NCI-H187 (cell line): ENCODE data around the gene CEL.

ENCODE experiments used
- DNase-seq, 2 experiments: peaks; one replicate each; lab custom pipeline; 2025; lab: John Stamatoyannopoulos, UW

The CEL gene

DNA sequence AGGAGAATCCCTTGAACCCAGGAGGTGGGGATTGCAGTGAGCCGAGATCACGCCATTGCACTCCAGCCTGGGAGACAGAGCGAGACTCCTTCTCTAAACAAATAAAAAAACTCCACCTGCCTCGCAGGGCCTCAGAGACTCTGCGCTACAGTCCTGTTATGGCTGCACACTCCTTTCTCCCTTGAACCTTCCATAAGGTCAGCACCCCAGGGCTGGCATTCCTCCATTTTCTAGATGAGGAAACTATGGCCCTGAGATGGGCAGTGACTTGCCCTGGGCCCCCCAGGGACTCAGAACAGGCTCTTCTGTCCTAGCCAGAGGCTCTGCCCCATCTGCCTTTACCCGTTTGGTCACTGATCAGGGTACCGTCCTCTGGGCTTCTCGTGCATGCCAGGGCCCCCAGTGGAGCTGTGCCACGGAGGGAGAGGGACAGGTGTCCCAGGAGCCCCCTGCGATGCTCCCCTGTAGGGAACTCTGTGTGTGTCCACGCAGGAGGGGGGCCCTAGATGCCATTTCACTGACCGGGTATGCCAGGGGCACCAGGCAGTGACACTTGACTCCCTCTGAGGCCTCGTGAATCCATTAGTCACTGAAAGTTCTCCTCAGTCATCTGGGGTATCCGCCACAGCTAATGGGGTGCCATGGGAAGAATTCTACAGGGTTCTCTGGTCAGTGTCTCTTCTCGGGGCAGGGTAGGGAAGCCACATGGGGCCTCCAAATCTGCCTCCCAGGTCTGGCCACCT, 43.1 kb downstream of the CEL start:
- DNase-seq = no peak

DNA sequence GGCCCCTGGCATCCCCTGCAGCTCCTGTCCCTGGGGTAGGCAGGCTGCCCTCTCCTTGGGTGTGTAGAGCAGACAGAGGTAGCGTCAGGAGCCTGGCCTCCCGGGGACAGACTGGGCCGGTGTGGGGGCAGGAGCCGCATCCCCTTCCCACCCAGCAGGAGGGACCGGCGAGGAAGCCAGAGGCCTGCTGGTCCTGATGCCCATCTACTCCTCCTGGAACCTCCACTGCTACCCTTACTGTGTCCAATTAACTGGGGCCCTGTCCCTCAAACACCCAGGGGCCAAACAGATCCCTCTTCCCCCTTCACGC, 43.6 kb downstream of the CEL start:
- no peak for DNase-seq

DNA sequence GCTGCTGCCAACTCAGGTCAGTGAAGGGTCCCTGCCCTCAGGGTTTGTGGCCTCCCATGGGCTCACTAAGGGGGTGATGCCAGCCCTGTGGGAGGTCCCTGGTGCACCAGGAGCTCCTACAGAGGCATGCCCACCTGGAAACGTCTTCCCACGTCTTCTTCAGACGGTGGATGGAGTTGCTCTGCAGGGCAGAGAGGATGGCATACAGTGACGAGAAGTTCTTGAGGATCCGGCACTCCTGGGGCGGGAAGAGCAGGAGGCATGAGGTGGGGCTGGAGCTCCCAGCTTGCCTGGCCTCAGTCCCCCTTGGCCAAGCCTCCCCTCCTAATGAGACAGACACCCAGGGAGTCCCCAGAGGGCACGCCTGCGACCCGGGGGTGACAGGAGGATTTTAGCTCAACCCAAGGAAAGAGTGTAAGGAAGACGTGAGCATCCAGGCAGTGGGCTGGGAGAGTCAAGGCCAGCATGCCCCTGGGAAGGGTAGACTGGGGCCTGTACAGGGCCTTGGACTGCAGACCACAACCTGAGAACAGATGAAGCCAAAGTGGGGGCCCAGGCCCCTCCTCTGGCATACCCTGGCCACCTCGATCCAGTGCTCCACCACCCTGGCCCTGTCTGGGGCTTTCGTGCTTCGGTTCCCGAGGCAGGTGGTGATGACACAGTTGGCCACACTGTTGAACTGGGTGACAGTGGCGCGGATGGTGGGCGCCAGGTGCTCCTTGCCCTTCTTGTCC, 44.9 kb downstream of the CEL start:
- no peak for DNase-seq

DNA sequence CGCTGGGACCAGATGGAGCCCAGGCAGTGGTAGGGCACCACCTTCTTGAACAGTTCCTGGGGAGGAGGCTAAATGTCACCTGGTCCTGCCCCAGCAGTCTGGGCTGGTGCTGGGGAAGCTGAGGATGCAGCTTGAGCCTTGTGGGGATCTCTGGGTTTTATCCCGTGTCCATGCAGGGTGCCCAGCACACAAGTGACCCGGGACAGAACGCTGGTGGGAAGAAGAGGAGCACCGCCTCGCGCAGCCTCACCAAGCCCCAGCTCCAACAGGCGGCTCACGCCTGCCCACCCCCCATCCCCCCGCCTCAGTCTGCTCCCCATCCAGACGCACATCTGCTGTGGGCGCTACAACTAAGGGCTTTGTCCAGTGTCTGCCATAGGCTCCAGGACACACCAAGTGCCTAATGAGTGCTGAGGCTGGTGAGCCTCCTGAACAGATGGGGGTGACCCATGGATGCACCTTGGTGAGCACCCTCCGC, 45.5 kb downstream of the CEL start:
- no peak for DNase-seq

DNA sequence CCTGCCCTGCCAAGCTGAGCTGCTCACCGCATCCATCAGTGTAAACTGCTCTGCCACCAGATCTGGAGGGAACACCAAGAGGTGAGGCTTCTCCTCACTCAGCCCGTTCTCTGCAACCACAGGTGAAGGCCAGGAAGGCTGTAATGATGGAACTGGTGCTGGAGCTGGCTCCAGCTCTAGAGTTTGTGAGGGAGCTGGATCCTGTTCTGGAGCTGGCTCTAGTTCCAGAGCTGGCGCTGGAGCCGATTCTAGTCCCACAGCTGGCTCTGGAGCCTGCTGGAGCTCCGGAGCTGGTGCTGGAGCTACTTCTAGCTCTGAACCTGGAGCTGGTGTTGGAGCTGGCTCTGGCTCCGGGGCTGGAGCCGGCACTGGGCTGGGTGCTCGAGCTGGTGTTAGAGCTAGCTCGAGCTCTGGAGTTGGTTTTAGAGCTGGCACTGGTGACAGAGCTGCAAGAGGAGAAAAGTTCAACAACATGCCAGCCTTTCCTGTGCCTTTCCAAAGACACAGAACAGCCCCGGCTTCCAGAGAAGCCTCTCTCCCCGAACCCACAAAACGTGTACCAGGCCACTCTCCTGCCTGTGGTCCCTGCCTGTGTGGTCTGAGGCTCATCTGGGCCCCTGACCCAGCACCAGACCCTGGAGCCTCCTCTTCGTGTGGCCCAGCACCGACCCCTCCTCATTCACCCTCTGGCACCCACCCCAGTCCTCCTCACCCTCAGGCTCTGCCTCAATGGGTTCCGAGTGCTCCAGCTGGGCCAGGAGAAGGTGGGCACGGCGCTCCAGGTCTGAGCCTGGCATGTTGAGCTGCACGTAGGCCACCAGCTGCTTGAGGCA, 46.4 kb downstream of the CEL start:
- no peak for DNase-seq

DNA sequence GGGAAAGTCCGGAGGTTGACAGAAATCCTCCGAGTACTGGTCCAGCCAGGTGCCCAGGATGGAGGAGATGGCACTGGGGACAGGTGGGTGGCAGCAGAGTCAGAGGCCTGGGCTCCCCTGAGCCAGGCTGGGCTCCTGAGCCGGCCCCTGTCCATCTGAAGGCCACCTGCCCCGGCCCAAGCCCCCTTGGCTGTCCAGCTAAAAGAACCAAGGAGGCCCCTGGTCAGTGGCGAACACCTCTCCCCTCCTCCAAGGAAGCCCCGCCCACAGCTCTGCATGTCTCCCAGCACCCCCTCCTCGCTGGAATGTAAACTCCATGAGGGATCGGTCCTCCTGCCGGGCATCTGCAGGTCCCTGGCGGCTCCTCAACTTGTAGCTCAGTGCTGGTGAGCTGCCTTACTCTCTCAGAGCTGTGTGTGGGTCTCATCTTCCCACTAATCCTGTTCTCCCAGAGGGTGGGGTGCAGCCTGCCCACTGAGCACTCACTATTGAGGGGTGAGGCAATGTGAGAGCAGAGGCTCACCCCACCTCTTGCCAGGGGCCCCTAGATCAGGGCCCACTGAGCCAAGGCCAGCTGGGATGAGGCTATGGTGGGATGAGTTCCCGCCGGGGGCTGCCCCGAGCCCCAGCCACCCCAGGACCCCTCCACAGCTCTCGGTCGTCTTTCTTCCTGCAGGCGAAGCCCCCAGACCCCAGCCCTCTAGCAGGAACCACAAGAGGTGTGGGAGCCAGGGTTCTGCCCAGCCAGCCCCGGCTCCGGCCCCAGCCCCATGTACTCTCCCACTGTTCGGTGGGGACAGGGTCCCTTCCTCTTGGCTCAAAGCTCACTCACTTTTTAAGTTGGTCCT, 47.2 kb downstream of the CEL start:
- DNase-seq = no peak

DNA sequence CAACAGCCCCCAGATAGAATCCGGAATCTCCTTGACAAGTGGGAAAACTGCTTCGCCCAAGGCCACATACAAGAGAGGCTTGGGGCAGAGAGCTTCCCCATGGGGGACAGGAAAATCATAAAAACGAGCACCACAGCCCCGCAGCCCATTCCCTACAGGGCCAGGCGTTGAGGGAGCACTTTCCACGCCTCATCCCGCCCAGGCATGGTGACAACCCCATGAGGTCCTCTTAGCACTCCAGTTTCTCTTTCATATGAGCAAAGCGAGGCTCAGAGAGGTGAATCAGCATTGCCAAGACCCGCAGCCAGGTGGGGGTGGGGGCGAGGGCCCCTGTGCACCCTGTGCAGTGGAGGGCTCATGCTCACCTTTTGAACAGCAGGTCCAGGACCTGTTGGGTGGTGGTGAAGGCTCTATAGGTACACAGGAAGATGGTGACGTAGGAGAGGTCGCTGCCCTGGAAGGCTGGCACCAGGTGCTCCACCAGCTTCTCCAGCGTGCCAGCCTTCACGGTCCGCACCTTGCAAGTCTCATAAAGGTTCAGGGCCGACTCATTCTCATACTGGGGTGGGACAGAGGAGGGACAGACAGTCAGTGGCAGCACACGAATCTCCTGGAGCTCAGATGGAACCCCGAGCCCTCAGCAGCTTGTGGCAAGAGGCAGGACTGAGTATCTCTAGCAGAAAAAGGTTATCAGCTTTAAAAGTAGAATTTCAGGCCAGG, 48.3 kb downstream of the CEL start:
- DNase-seq = no peak

DNA sequence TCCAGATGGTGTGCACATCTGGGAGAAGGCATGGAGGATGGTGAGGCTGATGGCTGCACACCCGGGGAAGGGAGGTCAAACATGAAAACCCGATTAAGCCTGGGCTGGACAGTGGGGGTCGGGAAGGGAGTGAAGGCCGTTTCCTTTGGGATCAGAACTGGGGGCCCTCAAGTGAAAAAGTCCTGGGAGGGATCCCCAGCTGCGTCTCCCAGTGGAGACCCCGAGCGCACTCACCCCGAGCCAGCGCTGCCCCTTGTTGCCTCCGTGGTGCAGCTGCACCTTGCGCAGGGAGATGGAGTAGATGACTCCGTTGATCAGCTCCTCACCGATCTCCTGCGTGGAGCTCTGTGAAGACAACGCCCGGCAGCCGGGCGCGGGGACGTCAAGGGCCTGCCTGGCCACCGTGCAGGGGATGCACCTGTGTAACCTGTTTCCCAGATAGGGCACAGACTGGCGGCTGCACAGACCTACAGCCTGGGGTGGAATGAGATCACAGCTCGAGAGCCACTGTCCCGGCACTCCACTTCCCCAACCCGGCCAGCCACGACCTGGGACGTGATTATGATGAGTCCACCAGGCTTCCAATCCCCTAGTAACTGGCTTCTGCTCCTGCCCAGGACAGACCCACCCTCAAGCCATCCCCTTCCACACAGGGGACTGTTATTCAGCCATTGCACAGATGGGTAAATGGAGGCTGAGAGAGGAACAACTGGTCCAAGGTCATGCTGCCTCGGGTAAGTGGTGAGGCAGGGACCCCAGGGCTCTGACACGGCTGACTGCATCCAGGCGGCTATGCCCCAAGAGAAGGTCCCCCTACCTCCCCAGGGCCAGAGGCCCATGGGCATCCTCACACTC, 50.3 kb downstream of the CEL start:
- no peak for DNase-seq

DNA sequence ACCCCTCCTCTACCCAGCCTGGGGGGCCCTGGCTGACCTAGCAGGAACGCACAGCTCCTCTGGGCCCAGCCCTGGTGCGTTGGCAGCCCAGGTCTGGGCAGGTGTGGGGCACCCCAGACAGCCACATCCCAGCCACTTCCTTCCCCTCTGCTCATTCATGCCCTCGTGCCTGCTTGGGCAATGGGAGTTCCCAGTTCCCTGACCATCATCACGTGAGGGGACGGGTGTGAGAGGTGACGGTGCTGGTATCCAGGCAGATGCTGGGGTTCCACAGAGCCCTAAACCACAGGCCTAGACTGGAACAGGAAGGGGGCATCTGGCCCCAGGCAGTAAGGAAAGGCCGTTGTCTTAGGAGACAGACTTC, 50.9 kb downstream of the CEL start:
- DNase-seq = no peak

DNA sequence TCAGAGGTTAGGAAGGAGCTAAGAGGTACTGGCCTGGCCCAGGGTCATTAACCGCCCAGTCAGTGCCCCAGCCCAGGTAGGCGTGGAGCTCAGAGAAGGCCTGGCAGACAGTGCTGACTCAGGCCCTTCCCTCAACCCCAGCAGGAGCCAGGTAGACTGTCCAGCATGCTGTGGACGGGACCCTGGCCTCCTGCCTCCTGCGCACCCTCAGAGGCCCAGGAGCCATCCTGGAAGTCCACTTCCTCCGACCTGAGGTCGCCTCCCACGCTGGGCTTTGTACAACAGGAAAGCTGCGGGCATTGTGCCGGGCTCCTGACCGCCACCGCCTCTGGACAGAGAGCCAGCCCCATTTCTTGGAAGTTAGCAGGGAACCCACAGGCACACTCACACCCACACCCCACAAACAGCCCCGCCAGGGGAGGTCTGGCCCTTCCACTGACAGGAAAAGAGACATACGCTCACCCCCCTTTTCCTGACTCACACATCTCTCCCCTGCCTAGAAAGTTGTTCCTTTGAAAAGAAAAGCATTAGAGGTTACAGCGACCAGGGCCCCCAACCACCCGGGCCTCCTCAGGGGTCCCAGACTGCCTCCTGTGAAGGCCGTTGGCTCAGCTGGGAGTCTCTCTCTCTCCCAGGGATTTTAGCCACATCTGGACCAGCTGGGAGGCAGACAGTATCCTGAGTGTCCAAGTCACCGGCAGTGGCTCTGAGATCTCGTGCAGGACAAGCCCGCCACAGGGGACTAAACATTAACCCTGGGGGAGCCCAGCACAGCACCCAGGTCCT, 51.6 kb downstream of the CEL start:
- no peak for DNase-seq

DNA sequence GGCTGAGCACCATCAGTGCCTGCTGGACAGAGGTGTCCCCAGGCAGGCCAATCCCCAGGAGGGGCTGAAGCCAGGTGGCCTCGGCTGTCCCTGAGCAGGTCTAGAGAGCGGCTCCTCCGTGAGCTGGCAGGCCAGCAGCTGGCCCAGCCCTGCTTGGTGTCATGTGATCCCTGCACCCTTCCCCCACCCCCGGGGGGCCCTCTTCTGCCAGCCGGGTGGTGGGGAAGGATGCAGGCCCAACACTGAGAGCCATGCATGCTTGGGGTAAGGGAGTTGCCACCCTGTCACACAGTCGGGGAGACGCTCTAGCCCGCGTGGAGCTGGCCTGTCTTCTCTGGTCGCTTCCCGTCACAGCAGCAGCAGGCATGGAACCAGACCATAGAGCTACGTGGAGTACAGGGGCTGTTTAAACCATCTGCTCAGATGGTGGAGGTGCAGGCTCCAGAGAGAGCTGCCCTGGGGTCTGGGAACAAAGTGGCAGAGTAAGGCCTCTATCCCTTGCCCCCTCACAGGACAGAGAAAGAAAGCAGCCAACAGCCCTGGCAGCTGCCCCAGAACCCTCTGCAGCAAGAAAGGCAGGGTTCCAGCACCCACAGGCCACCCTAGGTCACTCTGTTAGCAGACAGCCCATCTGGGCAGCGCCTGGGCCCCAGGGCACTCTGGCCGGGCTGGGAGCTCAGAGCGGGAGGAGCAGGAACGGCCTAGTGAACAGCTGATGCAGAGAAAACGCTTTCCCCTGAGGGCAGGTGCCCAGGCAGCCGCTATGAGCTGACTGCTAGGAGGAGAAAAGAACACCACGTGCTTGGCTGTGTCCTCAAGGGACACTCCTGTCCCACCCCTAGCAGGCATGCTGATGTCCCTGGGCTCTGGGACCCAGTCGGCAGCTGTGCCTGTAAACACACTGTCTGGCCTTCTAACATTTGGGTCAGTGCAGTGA, 52.4 kb downstream of the CEL start:
- no peak for DNase-seq

DNA sequence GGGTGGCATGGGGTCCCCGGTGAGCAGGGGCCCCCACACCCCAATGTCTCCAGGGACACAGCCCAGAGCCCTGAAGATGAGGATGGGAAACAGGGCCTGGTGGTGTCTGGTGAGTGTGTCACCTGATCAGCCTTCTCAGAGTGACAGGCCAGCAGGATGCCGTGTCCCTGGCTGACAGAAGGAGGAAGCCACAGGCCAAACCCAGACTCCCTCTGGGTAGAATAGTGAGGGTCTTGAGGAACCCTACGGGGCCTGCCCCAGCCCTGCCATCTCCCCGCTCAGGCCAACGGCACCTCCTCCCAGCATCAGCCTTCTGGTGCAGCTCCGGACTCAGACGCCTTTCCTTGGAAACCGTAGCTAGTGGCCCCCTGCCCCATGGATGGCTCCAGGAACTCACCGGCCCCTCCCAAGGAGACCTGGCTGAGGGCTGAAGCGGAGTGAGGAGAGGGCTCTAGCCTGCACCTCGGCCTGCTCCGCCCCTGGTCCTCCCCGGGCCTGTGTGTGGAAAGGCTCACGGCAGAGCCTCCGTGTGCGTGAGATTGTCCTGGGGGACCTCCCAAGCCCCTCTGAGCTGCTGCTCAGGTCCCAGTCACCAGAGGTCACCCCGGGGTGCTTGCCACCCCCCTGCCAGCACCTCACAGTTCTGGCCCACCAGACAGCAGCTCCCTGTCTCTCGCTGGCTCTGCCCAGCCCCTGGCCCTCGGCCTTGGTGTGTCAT, 53.3 kb downstream of the CEL start:
- DNase-seq = no peak

DNA sequence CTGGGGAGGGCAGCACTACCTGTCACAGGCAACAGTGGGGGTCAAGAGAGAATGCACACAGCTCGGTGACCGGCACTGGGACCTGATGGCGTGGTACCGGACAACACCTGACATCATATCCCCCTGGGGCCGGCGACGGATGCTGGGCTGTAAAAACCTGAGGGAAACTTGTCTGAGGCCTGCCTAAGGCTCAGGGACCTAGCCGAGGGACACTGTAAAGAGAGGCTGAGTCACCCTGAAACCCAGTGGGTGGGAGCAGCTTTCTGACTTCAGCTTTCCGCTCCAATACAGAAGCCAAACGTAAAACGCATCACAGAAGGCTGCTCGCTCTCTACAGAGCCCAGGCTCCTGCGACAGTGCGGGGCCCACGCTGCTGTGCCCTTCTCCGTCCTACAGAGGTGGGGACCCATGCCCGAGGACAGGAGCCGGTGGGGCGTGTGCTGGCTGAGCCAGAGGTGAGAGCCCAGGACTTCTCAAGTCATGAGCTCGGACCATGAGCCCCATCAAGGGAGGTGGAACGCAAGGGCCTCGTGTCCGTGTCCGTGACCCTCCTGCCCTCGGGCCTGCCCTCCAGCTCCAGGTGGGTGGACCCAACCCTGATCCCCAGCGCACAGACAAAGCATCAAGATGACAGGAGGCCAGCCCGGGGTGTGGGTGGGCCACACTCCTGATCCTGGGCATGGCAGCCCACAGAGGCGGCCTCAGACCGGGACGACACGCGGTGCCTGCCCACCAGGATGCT, 54.0 kb downstream of the CEL start:
- no peak for DNase-seq

DNA sequence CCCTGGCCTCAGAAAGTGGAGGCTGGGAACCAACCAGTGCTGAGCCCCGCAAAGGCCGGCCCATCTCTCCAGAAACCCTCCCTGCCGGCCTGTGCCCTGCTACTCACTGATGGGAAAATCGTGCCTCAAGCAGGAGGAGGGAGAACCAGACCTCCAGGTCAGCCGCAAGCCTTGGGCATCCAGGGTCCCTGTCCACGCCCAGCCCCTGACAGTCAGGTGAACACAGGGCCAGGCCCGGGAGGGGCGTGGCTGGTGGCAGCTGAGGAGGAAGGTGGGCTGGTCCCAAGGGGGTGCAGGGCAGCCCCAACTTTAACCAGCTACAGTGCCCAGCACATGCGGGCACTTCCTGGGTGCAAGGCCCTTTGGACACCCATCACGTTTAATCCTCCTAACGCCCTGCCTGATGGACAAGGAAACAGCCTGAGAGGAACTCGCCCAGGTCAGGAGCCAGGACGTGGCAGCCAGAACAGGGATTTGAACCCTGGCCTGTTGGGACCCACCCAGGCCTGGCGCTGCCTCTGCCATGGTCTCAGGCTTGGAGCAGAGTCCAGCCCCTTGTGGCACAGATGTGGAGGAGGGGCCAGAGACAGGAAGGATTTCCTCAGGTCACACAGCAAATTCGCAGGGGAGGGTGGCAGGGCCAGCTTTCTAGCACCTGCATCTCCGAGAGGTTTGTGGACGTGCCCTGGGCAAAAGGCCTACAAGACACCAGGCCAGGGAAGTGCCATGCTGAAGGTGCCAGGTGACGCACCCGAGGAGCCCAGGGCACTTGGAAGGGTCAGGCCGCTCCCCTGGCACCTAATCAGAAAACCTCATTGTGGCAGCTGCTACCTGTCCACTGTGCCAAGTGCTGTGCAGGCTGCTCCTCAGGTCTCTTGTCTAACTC, 54.8 kb downstream of the CEL start:
- DNase-seq = no peak

DNA sequence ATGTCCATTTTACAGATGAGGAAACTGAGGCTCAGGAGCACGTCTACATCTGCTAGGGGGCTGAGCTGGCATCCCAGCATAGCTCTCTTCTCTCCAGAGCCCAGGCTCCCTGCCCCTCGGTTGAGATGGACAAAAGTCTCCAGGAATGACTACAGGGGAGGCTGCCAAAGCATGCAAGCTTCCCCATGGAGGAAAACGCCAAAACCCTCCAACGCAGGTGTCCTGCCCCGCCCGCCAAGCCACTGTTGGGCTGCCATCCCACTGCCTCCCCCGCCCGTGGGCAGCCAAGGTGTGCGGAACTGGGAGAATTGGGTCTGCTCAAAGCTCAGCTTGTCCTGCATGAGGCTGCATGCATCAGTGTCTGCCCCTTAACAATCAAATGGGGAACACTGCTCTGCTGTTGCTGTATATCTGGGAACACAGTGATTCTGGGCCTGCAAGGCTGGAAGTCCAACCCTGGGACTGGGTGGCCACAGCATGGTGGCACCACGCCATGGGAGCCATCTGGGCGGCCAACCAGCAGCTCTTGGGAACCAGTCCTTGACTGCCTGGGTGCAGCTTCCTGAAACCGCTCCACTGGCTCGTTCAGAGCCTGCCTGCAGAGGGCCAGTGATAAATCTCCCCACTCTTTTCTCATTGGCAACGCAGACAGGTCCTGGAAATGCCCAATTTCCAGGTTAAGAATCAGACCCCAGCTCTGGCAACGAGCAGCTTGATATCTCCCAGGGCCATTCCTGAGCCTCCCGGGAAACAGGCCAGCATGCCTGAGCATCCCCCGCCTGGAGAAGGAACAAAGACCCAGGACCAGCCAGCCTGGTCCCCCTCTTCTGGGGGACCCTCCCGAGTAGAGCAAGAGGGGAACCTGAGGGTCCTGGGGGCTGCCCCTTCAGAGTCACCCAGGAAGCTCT, 55.7 kb downstream of the CEL start:
- no peak for DNase-seq
